SK-N-MC (cell line): ENCODE data around the gene LRATD1.

Experiments used
- EZH2 ChIP-seq: fragments of 200-600 bp; sonication (generic); IDR thresholded peaks from one replicate; pipeline ENCODE4 v1.6.1; 2017; ENCODE audit warnings: antibody characterized with exemption
- POLR2AphosphoS5 ChIP-seq: IDR thresholded peaks from 2 replicates; pipeline ENCODE4 v1.6.1; 2012; ENCODE audit warnings: mild to moderate bottlenecking, low read depth, low read length, borderline replicate concordance

GRCh38 chr2:14678761-14679160 is 46.2 kb downstream of the LRATD1 start:
- TF ChIP-seq EZH2 = no peak
- no peak for TF ChIP-seq POLR2AphosphoS5
